A673 (cell line): ENCODE results near the gene MSI2. TPM values are rescaled to one million over a fixed set of nuclear protein-coding genes. Genes with fewer than 3 reads are reported as not detected.

ENCODE experiments used
- BruUV-seq: library from RNA; stranded (reverse); fragments of 400-500 nt; replicated peaks from 2 replicates; lab custom pipeline; 2021; lab: Mats Ljungman, UMichigan
- CTCF ChIA-PET: fragments of 300-600 bp; sonication (Branson Sonifier 250); formaldehyde crosslinking; loops from one replicate; lab custom pipeline; 2022; ENCODE audit warnings: antibody characterized with exemption; lab: Charles Lee
- POLR2A ChIA-PET: fragments of 300-600 bp; sonication (Branson Sonifier 250); formaldehyde crosslinking; loops from one replicate; lab custom pipeline; 2022; ENCODE audit warnings: antibody characterized with exemption; ENCODE audit not compliant: low non-redundant PET; lab: Charles Lee
- DNase-seq: peaks from one replicate; pipeline ENCODE4 v3.0.0-alpha.2; 2015; ENCODE audit warnings: low spot score
- H3K27ac ChIP-seq: fragments of 200-600 bp; sonication (generic); 2 replicates; pipeline ENCODE4 v1.5.1; 2016; ENCODE audit warnings: mixed run types, low read depth, mild to moderate bottlenecking, mixed read lengths, antibody characterized with exemption, low read length; ENCODE audit not compliant: poor library complexity, severe bottlenecking
- H3K27me3 ChIP-seq: fragments of 200-600 bp; sonication (generic); replicated peaks from 2 replicates; pipeline ENCODE4 v1.6.1; 2017; ENCODE audit warnings: mixed run types, low read depth, mild to moderate bottlenecking, mixed read lengths, antibody characterized with exemption, low read length; ENCODE audit not compliant: insufficient read depth, poor library complexity
- H3K36me3 ChIP-seq: fragments of 200-600 bp; sonication (generic); 2 replicates; pipeline ENCODE4 v1.6.1; 2016; ENCODE audit warnings: mixed run types, mild to moderate bottlenecking, mixed read lengths, antibody characterized with exemption, low read length; ENCODE audit not compliant: insufficient read depth, poor library complexity, severe bottlenecking
- H3K4me1 ChIP-seq: fragments of 200-600 bp; sonication (generic); 2 replicates; pipeline ENCODE4 v1.6.1; 2017; ENCODE audit warnings: mixed run types, mild to moderate bottlenecking, mixed read lengths, antibody characterized with exemption, low read length; ENCODE audit not compliant: insufficient read depth, poor library complexity, severe bottlenecking
- H3K4me3 ChIP-seq: fragments of 200-600 bp; sonication (generic); 2 replicates; pipeline ENCODE4 v1.5.1; 2016; ENCODE audit warnings: low read depth, mixed run types, mild to moderate bottlenecking, mixed read lengths, low read length; ENCODE audit not compliant: poor library complexity, severe bottlenecking
- H3K9me3 ChIP-seq: fragments of 200-600 bp; sonication (generic); 2 replicates; pipeline ENCODE4 v1.6.1; 2016; ENCODE audit warnings: mixed run types, low read depth, mild to moderate bottlenecking, mixed read lengths, antibody characterized with exemption, low read length; ENCODE audit not compliant: poor library complexity, severe bottlenecking
- CTCF ChIP-seq: fragments of 300-800, 200-600 bp; sonication (generic); conservative IDR thresholded peaks from 2 replicates; pipeline ENCODE4 v1.5.1; 2017; ENCODE audit warnings: low read depth, mild to moderate bottlenecking, antibody characterized with exemption, low read length, moderate library complexity, mixed read lengths
- EZH2 ChIP-seq: fragments of 200-600 bp; sonication (generic); IDR thresholded peaks from 2 replicates; pipeline ENCODE4 v1.6.1; 2017; ENCODE audit warnings: borderline replicate concordance, low read depth, mild to moderate bottlenecking, mixed read lengths, antibody characterized with exemption, low read length; ENCODE audit not compliant: poor library complexity, severe bottlenecking
- intact Hi-C: fragments of 100-400 bp; cut with micrococcal nuclease; formaldehyde crosslinking; loops from one replicate; pipeline ENCODE4 v1.10.0; 2022; ENCODE audit not compliant: unreplicated experiment
- total RNA-seq: library from RNA; stranded (reverse); gene quantifications from 2 replicates; pipeline ENCODE4 v1.2.3, GENCODE V29; 2021

Gene MSI2
- total RNA-seq, 1 experiment from 2014 or later: 108 TPM

- intact Hi-C loops: no loop called here
- CTCF ChIA-PET: no interaction called here
Measured at GRCh38 chr17:57363998-57364643, 107.8 kb downstream of the MSI2 start.

GRCh38 chr17:57365420-57365819 is 109.1 kb downstream of the MSI2 start:
- Histone ChIP-seq H3K36me3 (no peaks in the 10 kb centered on the region), H3K4me3 (no peak overlapping the region), H3K4me1 (peaks cover 33% of the 10 kb centered on the region), H3K9me3 (no peaks in the 10 kb centered on the region), H3K27me3 (no peaks in the 10 kb centered on the region), H3K27ac (no peak overlapping the region)
- ChIA-PET CTCF (interaction anchor here (0.6 kb wide), 1 partner anchor 25 kb away, joined by 12 read pairs; no protein-coding TSS in a partner anchor), POLR2A (no interaction called here)
- peak; percentile 23 for DNase-seq
- BruUV-seq: no TSS peak
- intact Hi-C loops: no loop called here
- TF ChIP-seq EZH2 (no peak), CTCF (no peak)

More at GRCh38 chr17:57363998-57364643, 107.8 kb downstream of the MSI2 start:
- DNase-seq: peak; percentile 26
- no peak overlapping the region for H3K4me3 ChIP-seq
- no TSS peak for BruUV-seq
- H3K4me1 ChIP-seq: peaks cover 31% of the 10 kb centered on the region
- H3K9me3 ChIP-seq: no peaks in the 10 kb centered on the region
- TF ChIP-seq EZH2: no peak
- no peak for TF ChIP-seq CTCF
- H3K27ac ChIP-seq: no peak overlapping the region
- POLR2A ChIA-PET: no interaction called here
- no peaks in the 10 kb centered on the region for H3K27me3 ChIP-seq
- H3K36me3 ChIP-seq: no peaks in the 10 kb centered on the region

GRCh38 chr17:57366177-57366557 is 109.8 kb downstream of the MSI2 start:
- no peak for DNase-seq
- no peak for TF ChIP-seq EZH2
- no peak for TF ChIP-seq CTCF
- Histone ChIP-seq H3K4me1 (peaks cover 33% of the 10 kb centered on the region), H3K4me3 (no peak overlapping the region), H3K9me3 (no peaks in the 10 kb centered on the region), H3K36me3 (no peaks in the 10 kb centered on the region), H3K27ac (no peak overlapping the region), H3K27me3 (no peaks in the 10 kb centered on the region)
- BruUV-seq: no TSS peak
- CTCF ChIA-PET: no interaction called here
- intact Hi-C loops: no loop called here
- POLR2A ChIA-PET: no interaction called here
